SK-N-SH treated with all-trans-retinoic acid at 6 μM for 48 hours (cell line): ENCODE measurements around the gene KCNIP4.

Experiments
- ATAC-seq: fragments of 200-7000 bp; cut with Tn5 transposase; 3 replicates; pipeline ENCODE4 v1.9.1; 2020; ENCODE audit warnings: mild to moderate bottlenecking, moderate library complexity
- ARNTL ChIP-seq: fragments of 450-650 bp; formaldehyde crosslinking; IDR thresholded peaks from 2 replicates; pipeline ENCODE4 v1.5.0; 2020; ENCODE audit warnings: low read depth, mild to moderate bottlenecking, moderate library complexity, borderline replicate concordance
- BACH2 ChIP-seq: fragments of 250-450 bp; sonication (Bioruptor Pico); IDR thresholded peaks from 2 replicates; pipeline ENCODE4 v1.9.0; 2021; ENCODE audit warnings: mild to moderate bottlenecking, borderline replicate concordance
- CREB5 ChIP-seq: fragments of 250-450 bp; sonication (Bioruptor Pico); IDR thresholded peaks from 2 replicates; pipeline ENCODE4 v1.5.1; 2020; ENCODE audit warnings: low read depth, mild to moderate bottlenecking, moderate library complexity
- CSDC2 ChIP-seq: fragments of 250-450 bp; sonication (Bioruptor Pico); IDR thresholded peaks from 2 replicates; pipeline ENCODE4 v1.5.0; 2020; ENCODE audit warnings: mild to moderate bottlenecking, moderate library complexity
- CSRNP3 ChIP-seq: fragments of 250-450 bp; sonication (Bioruptor Pico); IDR thresholded peaks from 2 replicates; pipeline ENCODE4 v1.5.1; 2021; ENCODE audit warnings: mild to moderate bottlenecking, moderate library complexity
- ESRRG ChIP-seq: fragments of 250-450 bp; sonication (Bioruptor Pico); IDR thresholded peaks from 2 replicates; pipeline ENCODE4 v1.6.1; 2021; ENCODE audit warnings: mild to moderate bottlenecking
- GLIS3 ChIP-seq: fragments of 250-450 bp; sonication (Bioruptor Pico); IDR thresholded peaks from 2 replicates; pipeline ENCODE4 v1.5.0; 2020; ENCODE audit warnings: mild to moderate bottlenecking, moderate library complexity
- ISL1 ChIP-seq: fragments of 250-450 bp; sonication (Bioruptor Pico); IDR thresholded peaks from 2 replicates; pipeline ENCODE4 v2.1.2; 2022; ENCODE audit warnings: mild to moderate bottlenecking, moderate library complexity
- OSR1 ChIP-seq: fragments of 250-450 bp; sonication (Bioruptor Pico); IDR thresholded peaks from 2 replicates; pipeline ENCODE4 v1.8.0; 2022; ENCODE audit warnings: moderate library complexity, mild to moderate bottlenecking, inconsistent platforms
- PATZ1 ChIP-seq: fragments of 250-450 bp; sonication (Bioruptor Pico); IDR thresholded peaks from 2 replicates; pipeline ENCODE4 v1.8.0; 2020; ENCODE audit warnings: mild to moderate bottlenecking, moderate library complexity, borderline replicate concordance
- PPARA ChIP-seq: fragments of 250-450 bp; sonication (Bioruptor Pico); IDR thresholded peaks from 2 replicates; pipeline ENCODE4 v1.5.0; 2020; ENCODE audit warnings: mild to moderate bottlenecking, borderline replicate concordance
- RARB ChIP-seq: fragments of 250-450 bp; sonication (Bioruptor Pico); IDR thresholded peaks from 2 replicates; pipeline ENCODE4 v1.8.0; 2021; ENCODE audit warnings: mild to moderate bottlenecking, moderate library complexity
- SNAI2 ChIP-seq: fragments of 250-450 bp; sonication (Bioruptor Pico); IDR thresholded peaks from 2 replicates; pipeline ENCODE4 v1.5.0; 2020; ENCODE audit warnings: mild to moderate bottlenecking, moderate library complexity
- TCF4 ChIP-seq: fragments of 250-450 bp; sonication (Bioruptor Pico); IDR thresholded peaks from 2 replicates; pipeline ENCODE4 v1.8.0; 2021; ENCODE audit warnings: mild to moderate bottlenecking, moderate library complexity, borderline replicate concordance
- TOX ChIP-seq: fragments of 250-450 bp; sonication (Bioruptor Pico); IDR thresholded peaks from 2 replicates; pipeline ENCODE4 v1.8.0; 2021; ENCODE audit warnings: mild to moderate bottlenecking, moderate library complexity, borderline replicate concordance
- ZC3H10 ChIP-seq: fragments of 250-450 bp; sonication (Bioruptor Pico); IDR thresholded peaks from 2 replicates; pipeline ENCODE4 v1.5.1; 2021; ENCODE audit warnings: mild to moderate bottlenecking, moderate library complexity
- ZFP3 ChIP-seq: fragments of 250-450 bp; sonication (Bioruptor Pico); IDR thresholded peaks from 2 replicates; pipeline ENCODE4 v1.5.0; 2020; ENCODE audit warnings: mild to moderate bottlenecking, moderate library complexity
- ZFP30 ChIP-seq: fragments of 450-650 bp; formaldehyde crosslinking; IDR thresholded peaks from 2 replicates; pipeline ENCODE4 v1.5.0; 2022; ENCODE audit warnings: mild to moderate bottlenecking, moderate library complexity
- ZNF565 ChIP-seq: fragments of 450-650 bp; formaldehyde crosslinking; conservative IDR thresholded peaks from 2 replicates; pipeline ENCODE4 v1.5.0; 2020; ENCODE audit warnings: low read depth, mild to moderate bottlenecking, moderate library complexity
- ZNF70 ChIP-seq: fragments of 450-650 bp; formaldehyde crosslinking; IDR thresholded peaks from 2 replicates; pipeline ENCODE4 v1.5.0; 2020; ENCODE audit warnings: mild to moderate bottlenecking, moderate library complexity
- ZNF8 ChIP-seq: fragments of 450-650 bp; formaldehyde crosslinking; IDR thresholded peaks from 2 replicates; pipeline ENCODE4 v1.5.0; 2020; ENCODE audit warnings: mild to moderate bottlenecking, moderate library complexity
- TF ChIP-seq, protein P1 (sequence below): fragments of 250-450 bp; sonication (Bioruptor Pico); IDR thresholded peaks from 2 replicates; pipeline ENCODE4 v1.5.0; 2020; ENCODE audit warnings: mild to moderate bottlenecking, moderate library complexity

The KCNIP4 gene

DNA sequence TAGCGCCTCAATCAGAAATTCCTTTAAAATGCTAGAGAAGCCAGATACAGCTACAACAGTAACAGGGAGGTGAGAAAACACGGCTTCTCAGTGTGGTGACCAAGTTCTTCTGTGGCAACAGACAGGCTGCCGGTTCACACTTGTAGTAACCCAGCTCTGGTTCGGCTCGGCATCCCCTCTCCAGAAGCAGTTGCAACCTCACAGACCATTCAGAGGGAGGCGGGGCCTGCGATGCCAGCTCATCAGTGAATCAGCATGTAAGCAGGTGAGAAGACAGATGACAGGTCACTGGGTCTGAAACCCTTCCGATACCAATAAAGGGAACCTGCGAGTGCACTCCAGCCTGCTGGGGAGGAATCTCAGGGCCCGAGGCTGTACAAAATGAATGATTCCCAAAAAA lies 251.0 kb downstream of the KCNIP4 start:
- ATAC-seq = peak; percentile 83
- TF ChIP-seq CSRNP3 (CRISPR knock-in tag) (no peak), CREB5 (CRISPR knock-in tag) (peak; percentile 8; the same call in 1 of the 2 replicates)
- TF ChIP-seq, all 23 proteins: peak for 1

DNA sequence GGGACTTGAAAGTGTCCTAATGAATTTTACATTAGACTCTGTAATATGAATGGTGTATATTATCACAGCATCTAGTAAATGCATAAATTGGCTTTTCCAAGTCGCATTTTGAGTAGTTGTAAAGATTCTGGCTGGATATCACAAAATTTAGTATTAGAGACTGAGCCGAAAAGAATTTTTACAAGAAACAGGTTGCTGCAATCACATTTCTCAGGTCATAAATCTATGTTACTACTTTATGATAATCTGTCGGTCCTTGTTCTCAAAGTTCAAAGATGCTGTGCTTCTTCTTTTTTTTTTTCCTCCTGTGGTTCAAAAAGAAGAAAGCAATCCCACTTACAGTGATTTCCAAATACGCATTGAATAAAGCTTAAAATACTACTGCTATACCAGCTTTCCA lies 253.4 kb downstream of the KCNIP4 start:
- no peak for TF ChIP-seq CSDC2 (CRISPR knock-in tag)
- TF ChIP-seq ISL1 (CRISPR knock-in tag) = 0 out of 2 replicates have a peak, but pooled peaks have one; percentile 14
- TF ChIP-seq ZFP3 (CRISPR knock-in tag) = no peak
- ATAC-seq = no peak

- ATAC-seq = no peak
- no peak for TF ChIP-seq GLIS3 (CRISPR knock-in tag)
- TF ChIP-seq SNAI2 (CRISPR knock-in tag) = no peak
- TF ChIP-seq ZFP3 (CRISPR knock-in tag) = no peak
- TF ChIP-seq ESRRG (CRISPR knock-in tag) = no peak
- no peak for TF ChIP-seq ZNF565 (CRISPR knock-in tag)
- TF ChIP-seq ZC3H10 (CRISPR knock-in tag) = no peak
- no peak for TF ChIP-seq PPARA
- no peak for TF ChIP-seq ARNTL (CRISPR knock-in tag)
- no peak for TF ChIP-seq CSDC2 (CRISPR knock-in tag)
Measured at GRCh38 chr4:21692241-21692640, 256.3 kb downstream of the KCNIP4 start.

- no peak for ATAC-seq
- TF ChIP-seq ZNF8 (CRISPR knock-in tag) (no peak), SNAI2 (CRISPR knock-in tag) (no peak), ZFP3 (CRISPR knock-in tag) (no peak), TOX (no peak), PATZ1 (CRISPR knock-in tag) (no peak), OSR1 (CRISPR knock-in tag) (no peak), ARNTL (CRISPR knock-in tag) (no peak), TCF4 (CRISPR knock-in tag) (no peak)
- TF ChIP-seq, protein P1, sequence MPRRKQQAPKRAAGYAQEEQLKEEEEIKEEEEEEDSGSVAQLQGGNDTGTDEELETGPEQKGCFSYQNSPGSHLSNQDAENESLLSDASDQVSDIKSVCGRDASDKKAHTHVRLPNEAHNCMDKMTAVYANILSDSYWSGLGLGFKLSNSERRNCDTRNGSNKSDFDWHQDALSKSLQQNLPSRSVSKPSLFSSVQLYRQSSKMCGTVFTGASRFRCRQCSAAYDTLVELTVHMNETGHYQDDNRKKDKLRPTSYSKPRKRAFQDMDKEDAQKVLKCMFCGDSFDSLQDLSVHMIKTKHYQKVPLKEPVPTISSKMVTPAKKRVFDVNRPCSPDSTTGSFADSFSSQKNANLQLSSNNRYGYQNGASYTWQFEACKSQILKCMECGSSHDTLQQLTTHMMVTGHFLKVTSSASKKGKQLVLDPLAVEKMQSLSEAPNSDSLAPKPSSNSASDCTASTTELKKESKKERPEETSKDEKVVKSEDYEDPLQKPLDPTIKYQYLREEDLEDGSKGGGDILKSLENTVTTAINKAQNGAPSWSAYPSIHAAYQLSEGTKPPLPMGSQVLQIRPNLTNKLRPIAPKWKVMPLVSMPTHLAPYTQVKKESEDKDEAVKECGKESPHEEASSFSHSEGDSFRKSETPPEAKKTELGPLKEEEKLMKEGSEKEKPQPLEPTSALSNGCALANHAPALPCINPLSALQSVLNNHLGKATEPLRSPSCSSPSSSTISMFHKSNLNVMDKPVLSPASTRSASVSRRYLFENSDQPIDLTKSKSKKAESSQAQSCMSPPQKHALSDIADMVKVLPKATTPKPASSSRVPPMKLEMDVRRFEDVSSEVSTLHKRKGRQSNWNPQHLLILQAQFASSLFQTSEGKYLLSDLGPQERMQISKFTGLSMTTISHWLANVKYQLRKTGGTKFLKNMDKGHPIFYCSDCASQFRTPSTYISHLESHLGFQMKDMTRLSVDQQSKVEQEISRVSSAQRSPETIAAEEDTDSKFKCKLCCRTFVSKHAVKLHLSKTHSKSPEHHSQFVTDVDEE (CRISPR knock-in tag) = no peak
Measured at GRCh38 chr4:21688596-21689265, 259.8 kb downstream of the KCNIP4 start.

DNA sequence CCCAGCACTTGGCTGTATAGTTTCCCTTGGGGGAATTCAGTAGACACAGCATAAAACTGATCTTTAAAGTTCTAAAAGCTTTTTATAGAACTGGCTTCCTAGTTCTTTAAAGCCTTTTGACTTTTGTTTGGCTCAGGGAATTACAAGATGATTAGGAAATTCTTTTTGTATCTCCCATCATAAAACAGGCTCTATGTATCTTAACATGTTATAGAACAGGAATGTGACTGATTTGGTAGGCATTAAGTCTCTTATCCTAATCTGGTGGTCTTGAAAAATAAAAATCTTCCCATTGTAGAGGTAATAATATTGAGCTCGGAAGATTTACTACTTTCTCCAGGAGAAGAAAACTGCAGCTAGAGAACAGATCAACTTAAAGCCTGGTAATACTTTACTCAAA lies 262.7 kb downstream of the KCNIP4 start:
- TF ChIP-seq ZNF70 (no peak), BACH2 (CRISPR knock-in tag) (no peak), RARB (no peak), ZFP30 (no peak), PPARA (no peak), TOX (no peak)
- ATAC-seq = no peak
